GM21723 (cell line): ENCODE results near the gene ERCC6.
A peak's percentile ranks its signal among the peaks of the same experiment; 100 is the strongest.

Experiments used
- ATAC-seq: cut with Tn5 transposase; IDR thresholded peaks from one replicate; pipeline ENCODE4 v1.9.1; 2021; ENCODE audit warnings: mild to moderate bottlenecking, moderate library complexity; ENCODE audit not compliant: unreplicated experiment

The ERCC6 gene

DNA sequence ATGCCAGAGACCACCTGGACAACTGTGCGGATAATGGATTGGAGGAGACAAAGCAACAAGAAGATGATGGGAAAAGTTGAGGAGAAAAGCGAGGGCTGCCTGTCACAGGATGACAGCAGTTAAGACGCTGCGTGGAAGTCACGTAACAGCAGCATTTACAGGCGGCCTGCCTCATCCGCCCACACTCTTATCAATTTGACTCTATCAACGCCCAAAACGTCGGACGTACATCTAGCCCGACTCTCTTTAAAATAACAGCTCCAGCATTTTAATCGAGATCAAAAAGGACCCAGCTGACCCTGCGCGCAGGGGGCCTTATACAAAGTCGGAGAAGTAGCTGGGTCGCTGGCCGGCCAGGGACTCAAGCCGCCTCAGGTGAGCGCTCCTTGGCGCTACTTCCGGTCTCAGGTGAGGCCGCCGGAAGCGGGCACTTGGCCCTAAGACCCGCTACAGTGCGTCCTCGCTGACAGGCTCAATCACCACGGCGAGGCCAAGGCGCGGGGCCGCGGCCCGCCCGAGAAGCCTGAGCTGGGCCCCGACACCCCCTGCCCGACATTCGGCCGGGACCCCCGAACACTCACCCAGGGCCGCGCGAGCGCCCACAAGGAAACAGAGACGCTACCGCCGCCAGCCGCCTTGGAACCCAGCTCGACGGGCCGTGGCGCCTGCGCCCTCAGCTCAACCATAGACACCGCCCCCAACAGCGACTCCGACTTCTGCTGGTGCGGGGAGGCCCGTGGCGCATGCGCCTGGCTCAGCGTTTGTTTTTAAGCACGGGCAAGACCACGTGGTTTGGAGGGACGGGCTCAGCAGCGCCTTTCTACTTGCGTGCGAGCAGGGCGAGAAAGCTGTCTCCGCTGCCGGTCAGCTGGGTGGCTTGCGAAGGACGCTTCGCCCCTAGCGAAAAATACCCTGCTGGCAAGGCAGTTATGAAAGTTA, at the start of gene ERCC6:
TSS of gene ERCC6 (minus strand) at position 741 of the 939 bp plus-strand sequence.
- ATAC-seq, result peak; percentile 80

DNA sequence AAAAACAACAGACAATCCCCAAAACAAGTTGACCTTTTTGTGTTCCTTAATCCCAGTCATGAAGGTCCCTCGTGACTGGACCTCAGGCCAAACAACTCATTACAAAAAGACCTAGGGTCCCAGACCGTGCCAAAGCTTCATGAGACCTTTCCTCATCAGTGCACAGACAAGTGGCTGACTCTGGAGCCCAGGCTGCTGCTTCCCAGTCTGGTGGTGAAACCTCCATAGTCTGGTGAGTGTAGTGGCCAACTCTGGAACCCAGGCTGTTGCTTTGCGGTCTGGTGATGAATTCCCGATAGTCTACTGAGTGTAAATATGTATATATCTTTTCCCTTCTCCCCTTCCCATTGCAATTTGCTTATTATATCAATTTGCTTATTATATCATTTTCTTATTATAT, 49.1 kb upstream of the ERCC6 start:
- no peak for ATAC-seq

DNA sequence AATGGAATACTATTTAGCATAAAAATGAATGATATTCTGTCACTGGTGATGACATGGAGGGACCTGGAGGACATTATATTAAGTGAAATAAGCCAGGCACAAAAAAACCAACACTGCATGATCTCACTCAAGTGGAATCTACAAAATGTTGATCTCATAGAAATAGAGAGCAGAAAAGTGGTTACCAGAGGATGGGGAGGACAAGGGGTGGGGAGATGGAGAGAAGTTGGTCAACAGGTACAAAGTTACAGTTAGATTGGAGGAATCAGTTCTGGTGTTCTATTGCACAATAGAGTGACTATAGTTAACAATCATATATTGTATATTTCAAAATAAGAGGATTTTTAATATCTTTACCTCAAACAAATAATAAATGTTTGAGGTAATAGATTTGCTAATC, 46.5 kb upstream of the ERCC6 start:
- ATAC-seq, result no peak

DNA sequence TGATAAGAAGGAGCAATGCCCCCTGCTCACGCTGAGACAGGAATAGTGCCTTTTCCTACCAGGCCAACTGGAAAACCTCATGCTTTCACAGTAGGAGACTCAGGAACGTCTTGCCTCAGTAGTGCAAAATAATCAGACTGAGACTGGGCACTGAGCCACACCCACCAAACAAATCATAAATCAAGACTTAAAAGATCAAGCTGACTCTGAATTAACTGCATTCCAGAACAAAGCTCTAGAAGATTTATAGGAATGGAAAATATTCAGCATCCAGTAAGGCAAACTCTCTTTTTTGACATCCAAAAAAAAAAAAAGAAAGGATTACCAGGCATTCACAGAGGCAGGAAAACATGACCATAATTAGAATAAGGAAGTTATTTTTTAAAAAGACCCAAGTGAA, 40.7 kb upstream of the ERCC6 start:
- ATAC-seq, result no peak

DNA sequence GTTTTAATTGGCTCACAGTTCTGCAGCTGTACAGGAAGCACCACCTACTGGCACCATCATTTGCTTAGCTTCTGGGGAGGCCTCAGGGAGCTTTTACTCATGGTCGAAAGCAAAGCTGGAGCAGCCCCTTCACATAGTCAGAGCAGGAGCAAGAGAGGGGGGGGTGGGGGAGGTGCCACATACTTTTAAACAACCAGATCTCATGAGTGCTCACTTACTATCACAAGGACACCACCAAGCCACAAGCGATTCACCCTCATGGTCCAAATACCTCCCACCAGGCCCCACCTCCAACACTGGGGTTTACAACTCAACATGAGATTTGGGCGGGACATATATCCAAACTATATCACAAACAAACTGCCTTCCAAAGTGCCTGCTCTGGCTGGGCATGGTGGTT, 39.5 kb upstream of the ERCC6 start:
- no peak for ATAC-seq

DNA sequence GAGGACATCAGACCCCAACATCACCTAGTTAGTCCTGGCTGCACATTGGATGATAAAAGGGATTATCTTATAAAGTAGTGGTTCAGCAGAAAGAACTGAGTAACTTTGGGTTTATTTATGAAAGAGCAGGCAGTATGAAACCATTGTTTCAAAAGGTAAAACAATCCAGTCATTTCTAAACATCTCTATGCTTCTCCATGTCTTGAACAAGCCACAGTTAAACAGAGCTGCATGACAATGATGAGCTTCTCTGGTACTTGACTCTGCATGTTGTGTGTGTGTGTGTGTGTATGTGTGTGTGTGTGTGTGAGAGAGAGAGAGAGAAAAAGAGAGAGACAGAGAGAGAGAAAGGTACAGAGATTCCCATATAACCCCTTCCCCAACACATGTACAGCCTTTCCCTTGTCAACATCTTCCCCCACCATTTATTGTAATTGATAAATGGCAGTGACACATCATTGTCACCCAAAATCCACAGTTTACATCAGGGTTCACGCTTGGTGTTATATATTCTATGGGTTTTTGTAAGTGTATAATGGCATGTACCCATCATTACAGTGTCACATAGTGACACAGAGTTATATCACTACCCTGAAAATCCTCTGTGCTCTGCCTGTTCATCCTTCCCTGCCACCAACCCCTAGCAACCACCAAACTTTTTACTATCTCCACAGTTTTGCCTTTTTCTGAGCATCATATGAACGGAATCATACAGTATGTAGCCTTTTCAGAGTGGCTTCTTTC, 38.4 kb upstream of the ERCC6 start:
- no peak for ATAC-seq

DNA sequence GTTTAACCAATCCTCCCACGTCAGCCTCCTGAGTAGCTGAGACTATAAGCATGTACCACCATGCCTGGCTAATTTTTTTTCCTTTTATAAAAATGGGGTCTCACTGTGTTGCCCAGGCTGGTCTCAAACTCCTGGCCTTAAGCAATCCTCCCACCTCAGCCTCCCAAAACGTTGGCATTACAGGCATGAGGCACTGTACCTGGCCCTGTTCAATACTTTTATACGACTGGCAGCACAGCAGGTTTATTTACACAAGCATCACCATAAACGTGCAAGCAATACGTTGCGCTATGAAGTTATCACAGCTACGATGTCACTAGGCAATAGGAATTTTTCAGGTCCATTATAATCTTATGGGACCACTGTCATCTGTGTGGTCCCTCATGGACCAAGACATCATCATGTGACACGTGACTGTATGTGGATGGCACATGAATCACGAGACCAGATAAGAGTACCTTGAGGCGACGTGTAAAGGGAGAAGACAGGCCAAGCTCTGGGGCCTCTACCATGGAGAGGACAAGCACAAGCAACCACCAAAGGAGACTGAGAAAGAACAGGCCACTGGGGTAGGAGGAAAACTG, 36.7 kb upstream of the ERCC6 start:
- no peak for ATAC-seq

DNA sequence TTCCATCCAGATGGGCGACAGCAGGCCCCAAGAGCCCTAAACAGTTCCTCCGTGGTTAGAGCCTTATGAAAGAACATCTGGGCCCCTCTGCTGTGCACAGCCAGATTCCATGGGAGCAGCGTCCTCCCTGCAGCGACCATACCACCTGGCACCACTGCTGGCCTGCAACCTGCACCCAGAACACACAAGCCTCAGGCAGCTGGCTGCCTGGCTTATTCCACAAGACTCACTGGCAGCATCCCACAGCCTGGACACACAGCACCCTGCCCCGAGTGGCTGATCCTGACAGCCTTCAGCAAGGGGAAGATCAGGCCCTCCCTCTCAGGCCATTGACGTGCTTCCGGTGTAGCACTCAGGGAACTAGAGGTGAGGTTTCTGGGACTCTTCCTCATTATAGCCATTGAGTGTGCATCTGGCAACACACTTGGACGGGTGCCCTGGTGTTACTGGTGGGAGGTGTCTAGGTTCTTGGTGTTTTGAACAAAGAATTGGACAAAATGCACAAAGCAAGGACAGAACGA, 33.7 kb upstream of the ERCC6 start:
- no peak for ATAC-seq

DNA sequence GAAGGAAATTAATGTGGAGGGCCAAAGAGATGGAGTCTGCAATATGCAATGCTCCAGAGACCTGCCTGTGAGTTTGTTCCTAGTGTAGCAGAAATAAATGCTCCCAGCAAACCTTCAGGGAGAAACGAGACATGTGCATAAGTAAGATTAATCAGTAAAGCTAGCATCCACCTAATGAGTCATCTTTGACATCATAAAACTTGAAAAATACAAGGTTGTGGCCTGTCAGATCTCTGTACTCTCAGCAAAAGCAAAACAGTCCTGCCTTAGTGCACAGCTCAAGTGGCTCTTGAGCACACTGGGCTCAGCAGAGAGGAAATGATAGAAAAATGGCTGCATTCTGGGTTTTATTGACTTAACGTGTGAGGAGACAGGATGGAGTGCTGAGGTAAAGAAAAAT, 32.5 kb upstream of the ERCC6 start:
- ATAC-seq, result no peak

DNA sequence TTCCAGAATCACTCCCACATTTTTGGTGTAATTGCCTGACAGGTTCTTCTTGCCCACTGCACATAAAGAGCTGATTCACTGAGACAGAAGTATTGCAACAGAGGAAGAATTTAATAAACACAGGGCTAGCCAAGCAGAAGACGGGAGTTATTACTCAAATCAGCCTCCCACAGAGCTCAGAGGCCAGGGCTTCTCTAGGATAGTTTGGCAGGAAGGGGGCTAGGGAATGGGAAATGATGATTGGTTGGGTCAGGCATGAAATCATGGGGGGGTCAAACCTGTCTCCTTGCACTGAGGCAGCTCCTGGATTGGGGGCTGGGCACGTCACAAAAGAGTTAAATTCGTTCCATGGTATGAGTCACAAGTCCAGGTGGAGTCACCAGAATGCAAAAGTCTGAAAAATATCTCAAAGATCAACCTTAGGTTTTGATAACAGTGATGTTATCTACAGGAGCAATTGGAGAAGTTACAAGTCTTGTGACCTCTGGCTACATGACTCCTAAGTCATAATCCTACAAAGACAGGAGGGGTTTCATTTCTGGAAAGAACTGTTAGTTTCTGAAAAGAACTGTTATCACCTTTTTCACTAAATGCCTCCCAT, 30.2 kb upstream of the ERCC6 start:
- ATAC-seq, result no peak

DNA sequence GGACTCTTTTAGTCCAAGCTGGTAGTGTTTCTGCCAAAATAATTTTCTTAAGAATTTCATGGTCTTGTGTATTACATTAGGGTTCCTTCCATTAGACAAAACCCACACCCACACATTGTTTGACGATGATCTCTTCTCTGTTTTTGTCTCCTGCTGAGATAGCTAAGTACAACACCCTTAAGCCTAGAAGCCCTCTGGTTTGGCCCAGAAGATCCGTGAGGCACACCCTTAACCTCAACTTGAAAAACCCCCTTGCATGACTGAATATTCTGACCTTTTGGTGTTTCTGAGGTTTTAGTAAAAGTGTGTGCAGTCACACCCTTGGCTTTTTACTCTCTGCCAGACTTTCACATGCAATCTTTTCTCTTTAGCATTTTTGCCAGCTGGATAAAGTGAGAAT, 29.3 kb upstream of the ERCC6 start:
- peak; percentile 79 for ATAC-seq

DNA sequence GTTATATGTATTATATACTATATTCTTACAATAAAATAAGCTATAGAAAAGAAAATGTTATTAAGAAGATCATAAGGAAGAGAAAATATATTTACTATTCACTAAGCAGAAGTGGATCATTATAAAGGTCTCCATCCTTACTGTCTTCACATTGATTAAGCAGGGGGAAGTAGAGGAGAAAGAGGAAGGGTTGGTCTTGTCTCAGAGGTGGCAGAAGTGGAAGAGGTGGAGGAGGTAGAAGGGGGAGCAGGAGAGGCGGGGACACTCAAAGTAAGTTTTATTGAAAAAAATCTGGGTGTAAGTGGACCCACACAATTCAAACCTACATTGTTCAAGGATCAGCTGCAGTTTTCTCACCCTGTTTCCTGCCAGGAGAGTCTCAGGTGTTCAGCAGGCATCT, 28.9 kb upstream of the ERCC6 start:
- peak; percentile 13 for ATAC-seq

DNA sequence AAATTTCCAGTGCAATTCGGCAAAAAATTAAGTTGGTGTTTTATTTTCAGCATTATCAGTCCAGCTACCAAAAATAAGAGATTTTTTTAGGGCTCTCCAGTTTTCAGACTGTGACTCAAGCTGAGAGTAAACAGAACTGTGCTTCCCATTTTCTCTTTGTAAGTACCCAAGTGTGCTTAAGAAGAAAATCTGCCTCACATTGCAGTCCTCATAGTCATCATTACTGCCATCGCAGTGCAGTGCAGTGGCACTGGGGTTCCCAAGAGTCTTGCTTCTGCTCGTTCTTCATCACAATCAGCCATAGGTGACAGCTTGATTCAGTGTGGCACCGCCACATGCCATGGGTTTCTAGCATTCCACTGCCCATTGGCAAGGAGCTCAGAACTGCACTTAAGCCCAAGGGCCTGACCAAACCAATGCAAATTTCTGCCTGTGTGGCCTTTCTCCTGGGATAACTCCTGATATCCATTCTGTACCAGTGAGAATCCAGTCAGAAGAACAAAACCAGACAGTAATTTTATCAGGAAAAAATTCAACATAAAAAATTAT, 25.6 kb upstream of the ERCC6 start:
- ATAC-seq, result peak; percentile 48

DNA sequence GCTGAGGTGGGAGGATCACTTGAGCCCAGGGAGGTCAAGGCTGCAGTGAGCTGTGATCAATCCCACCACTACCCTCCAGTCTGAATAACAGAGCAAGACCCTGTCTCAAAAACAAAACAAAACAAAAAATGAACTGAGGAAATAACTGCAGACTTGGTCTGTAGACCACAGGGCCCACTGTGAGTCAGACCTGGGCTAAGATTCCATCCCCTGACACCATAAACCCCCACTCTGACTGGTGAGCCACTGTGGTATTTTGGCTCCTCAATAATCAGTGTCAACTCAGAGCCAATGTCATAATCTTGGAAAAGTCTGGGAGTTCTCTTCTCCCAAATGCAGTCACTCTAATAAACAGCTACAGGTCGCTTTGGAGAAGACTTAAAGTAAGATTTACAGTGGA, 24.0 kb upstream of the ERCC6 start:
- ATAC-seq, result no peak

DNA sequence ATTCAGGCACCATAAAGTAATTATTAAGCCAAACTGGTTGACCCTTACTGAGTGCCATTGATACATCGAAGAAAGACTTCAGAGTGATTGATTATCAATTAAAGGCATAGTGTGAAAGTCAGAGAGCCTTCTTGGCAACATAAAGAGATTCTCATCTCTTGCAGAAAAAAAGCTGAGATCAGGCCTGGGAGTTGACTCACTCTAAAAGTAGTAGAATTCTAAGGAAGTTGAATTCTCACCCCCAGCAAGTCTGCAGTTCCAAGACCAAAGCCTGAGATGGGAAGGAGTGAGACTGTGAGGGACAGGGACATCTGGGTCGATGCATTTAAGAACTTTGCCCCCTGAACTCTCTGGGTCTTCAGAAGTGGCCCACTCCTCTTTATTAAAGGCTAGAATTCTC, 21.6 kb upstream of the ERCC6 start:
- ATAC-seq, result no peak

DNA sequence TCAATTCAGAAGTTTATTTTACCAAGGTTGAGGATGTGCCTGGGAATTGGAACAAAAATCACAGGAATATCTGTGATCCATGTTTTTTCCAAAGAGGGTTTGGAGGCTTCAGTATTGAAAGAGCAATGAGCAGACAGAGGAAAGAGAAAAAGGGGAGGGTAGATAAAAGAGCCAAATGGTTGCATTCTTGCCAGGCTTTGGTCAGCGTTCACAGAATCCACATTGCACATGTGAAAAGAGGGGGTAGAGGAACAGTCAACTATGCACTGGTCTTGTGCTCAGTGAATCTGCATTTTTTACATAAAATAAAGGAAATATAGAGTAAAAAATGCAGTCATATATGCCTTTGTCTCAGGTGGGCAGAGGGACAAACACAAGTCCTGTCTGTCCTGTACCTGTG, 20.6 kb upstream of the ERCC6 start:
- no peak for ATAC-seq

DNA sequence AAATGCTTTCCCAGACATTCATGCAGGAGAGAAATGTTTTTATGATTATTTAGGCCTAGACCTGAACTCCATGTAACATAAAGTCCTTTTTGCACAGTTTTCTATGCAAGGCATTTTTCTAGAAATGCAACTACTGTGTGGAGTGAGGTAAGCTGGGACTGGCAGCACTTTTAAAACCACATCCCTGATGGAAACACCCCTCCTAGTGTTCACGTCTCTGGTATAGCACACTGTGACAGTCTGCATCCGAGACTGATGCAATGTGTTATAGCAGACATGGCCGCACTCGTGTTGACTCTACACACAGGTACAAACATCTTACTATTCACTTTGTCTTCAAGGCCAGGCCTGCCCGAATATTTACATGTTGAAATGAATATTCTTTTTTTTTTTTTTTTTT, 19.3 kb upstream of the ERCC6 start:
- ATAC-seq, result no peak

DNA sequence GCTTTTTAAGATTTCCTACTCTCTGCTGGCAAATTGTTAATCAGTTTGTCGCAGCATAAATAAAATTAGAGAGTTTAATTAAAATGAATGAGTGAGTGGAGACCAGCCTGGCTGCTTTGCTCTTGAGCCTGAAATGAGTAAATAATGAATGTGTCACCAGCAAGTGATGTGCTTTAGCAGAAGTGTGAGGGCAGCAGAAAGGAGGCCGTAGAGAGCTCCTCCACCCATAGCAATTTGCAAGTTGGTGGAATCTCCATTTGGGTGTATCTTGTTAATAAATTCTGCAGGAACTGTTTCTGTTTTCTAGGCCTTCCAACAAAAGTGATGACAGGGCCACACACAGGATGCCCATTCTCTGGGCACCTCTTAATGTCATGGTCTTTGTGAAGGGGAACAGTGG, 18.8 kb upstream of the ERCC6 start:
- ATAC-seq, result no peak

DNA sequence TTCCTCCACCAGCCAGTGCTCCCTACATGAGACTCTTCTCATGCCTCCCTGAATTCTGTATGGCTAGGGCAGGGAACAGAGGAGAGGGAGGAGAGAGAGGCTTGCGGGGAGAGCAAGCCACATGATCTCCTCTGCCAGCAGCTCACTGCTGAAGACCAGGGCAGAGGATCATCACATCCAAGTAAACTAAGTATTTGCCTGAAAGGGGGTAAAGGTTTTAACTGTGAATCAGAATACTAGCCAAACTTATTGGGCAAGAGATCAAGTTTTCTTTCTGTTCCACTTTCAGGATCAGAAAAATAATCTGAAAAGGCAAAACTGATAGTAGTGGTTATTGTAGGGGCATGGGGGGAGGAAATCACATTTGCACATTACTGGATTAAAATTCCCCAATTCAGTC, 17.8 kb upstream of the ERCC6 start:
- ATAC-seq, result no peak

DNA sequence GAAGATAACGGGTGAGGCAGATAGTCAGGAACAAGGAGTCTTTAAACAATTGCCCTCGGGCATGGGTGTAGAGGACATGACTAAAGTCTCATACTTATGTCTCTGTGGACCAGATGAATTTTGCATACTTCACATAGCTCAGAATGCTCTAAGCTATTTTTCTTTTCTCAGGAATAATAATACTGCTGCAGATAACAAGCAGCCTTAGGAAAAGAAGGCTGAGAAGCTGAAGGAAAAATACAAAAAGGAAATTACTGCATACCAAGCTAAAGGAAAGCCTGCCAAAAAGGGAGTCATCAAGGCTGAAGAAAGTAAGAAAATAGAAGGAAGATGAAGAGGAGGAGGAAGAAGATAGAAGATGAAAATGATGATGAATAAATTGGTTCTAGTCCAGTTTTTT, 13.4 kb upstream of the ERCC6 start:
- no peak for ATAC-seq

DNA sequence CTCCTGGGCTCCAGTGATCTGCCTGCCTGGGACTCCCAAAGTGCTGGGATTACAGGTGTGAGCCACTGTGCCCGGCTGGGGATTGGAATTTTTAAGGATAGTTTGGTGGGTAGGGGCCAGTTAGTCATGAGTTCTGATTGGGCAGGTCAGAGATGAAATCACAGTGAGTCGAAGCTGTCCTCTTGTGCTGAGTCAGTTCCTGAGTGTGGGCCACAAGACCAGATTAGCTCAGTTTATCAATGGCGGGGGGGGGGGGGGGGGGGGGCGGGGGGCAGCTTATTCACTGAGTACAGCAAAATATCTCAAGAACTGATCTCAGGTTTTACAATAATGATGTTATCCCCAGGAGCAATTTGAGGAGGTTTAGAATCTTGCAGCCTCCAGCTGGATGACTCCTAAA, 11.6 kb upstream of the ERCC6 start:
- no peak for ATAC-seq
